Measurements from ENCODE around the gene SH3GL1.

The SH3GL1 gene

DNA sequence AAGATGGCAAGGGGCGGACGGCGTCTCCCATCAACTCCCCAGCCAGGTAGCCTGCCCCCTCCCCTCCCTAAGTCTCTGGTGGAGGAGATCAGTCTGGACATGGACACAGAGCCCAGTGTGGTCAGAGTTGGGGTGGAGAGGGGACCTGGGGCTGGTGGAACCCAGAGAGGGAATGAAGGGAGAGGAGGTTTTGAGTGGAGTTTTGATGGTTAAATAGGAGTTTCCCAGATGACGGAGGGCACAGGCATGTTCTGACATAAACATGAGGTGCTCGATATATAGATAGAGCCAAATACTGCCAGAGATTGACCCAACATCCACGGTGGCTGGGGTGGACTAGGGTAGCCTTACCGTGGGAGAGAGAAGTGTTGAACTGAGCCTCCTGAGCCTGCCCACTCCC is 81.9 kb downstream of the SH3GL1 start:
- TF ChIP-seq, protein P1, sequence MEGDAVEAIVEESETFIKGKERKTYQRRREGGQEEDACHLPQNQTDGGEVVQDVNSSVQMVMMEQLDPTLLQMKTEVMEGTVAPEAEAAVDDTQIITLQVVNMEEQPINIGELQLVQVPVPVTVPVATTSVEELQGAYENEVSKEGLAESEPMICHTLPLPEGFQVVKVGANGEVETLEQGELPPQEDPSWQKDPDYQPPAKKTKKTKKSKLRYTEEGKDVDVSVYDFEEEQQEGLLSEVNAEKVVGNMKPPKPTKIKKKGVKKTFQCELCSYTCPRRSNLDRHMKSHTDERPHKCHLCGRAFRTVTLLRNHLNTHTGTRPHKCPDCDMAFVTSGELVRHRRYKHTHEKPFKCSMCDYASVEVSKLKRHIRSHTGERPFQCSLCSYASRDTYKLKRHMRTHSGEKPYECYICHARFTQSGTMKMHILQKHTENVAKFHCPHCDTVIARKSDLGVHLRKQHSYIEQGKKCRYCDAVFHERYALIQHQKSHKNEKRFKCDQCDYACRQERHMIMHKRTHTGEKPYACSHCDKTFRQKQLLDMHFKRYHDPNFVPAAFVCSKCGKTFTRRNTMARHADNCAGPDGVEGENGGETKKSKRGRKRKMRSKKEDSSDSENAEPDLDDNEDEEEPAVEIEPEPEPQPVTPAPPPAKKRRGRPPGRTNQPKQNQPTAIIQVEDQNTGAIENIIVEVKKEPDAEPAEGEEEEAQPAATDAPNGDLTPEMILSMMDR (conservative IDR thresholded peaks at IDR 0.05; ENCODE audit: low read length), result no peak
- no peak overlapping the region for H3K4me3 ChIP-seq (ENCODE audit: low read length)
- no peak for DNase-seq (ENCODE audit: low read depth)

DNA sequence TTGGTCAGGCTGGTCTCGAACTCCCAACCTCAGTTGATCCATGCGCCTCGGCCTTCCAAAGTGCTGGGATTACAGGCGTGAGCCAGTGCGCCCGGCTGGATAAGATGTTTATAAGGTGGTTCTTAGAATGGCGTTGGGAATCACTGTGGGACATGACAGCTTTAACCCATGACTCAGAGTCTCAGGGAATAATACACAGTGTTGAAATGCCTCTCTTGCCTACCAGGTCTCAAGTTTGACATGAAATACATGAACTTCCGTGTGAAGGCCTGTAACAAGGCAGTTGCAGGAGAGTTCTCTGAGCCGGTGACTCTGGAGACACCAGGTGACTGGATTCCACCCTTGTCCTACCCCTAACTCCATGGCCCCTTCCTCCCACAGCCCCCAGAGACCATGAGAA is 83.4 kb downstream of the SH3GL1 start:
- TF ChIP-seq, protein P1 (conservative IDR thresholded peaks at IDR 0.05; ENCODE audit: low read length), result no peak
- H3K4me3 ChIP-seq (ENCODE audit: low read length), result no peak overlapping the region
- no peak for DNase-seq (ENCODE audit: low read depth)

DNA sequence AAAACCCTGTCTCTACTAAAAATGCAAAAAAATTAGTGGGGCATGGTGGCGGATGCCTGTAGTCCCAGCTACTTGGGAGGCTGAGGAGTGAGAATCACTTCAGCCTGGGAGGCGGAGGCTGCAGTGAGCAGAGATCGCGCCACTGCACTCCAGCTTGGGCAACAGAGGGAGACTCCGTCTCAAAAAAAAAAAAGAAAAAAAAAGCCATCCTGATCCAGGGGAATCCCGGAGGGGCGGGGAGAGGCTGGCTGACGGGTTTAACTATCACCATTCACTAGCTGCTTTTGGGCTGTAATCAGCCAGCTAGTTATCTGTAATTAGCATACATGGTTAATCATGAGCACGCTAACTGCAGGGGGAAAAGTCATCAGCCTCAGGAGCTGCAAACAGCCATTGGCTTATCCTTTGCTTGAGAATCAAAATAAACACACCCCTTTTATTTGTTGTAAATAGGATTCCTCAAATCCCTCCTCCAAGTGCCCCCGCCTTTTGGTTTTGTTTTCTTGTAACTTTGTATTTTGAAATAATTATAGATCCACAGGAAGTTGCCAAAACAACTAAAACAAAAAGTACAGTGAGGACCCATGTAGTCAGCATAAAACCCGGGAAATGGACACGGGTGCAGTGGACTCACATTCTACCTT is 86.4 kb downstream of the SH3GL1 start:
- DNase-seq (ENCODE audit: low read depth), result no peak
- TF ChIP-seq, protein P1 (conservative IDR thresholded peaks at IDR 0.05; ENCODE audit: low read length), result no peak
- no peak overlapping the region for H3K4me3 ChIP-seq (ENCODE audit: low read length)
